Brain microvascular endothelial cell (primary cell): ENCODE results near the gene TPRN.

Experiments used
- DNase-seq: peaks from one replicate; pipeline ENCODE4 v3.0.0-alpha.2; 2020
- H3K27ac ChIP-seq: fragments of 250-450 bp; sonication (Bioruptor Pico); 2 replicates; pipeline ENCODE4 v1.5.1; 2020; ENCODE audit warnings: mild to moderate bottlenecking, moderate library complexity
- H3K27me3 ChIP-seq: fragments of 250-450 bp; sonication (Bioruptor Pico); replicated peaks from 2 replicates; pipeline ENCODE4 v1.5.1; 2020; ENCODE audit warnings: mild to moderate bottlenecking
- H3K36me3 ChIP-seq: fragments of 250-450 bp; sonication (Bioruptor Pico); replicated peaks from 2 replicates; pipeline ENCODE4 v1.5.1; 2020; ENCODE audit warnings: mild to moderate bottlenecking
- H3K4me3 ChIP-seq: 2 replicates; pipeline ENCODE4 v1.5.1; 2011; ENCODE audit warnings: low read depth, mild to moderate bottlenecking, control low read depth, low read length, moderate library complexity
- CTCF ChIP-seq: IDR thresholded peaks from 2 replicates; pipeline ENCODE4 v1.5.1; 2011; ENCODE audit warnings: low read depth, mild to moderate bottlenecking, moderate library complexity, low read length, control low read depth, inconsistent platforms; ENCODE audit errors: missing control alignments
- in situ Hi-C: cut with HindIII; loops from 2 replicates; pipeline ENCODE4 v1.10.0; 2017; ENCODE audit warnings: low sequenced_read_pairs, low pct_ligation_motif_present

The TPRN gene

GRCh38 chr9:137213160-137214060 is 12.9 kb upstream of the TPRN start:
- no peak overlapping the region for H3K27ac ChIP-seq

GRCh38 chr9:137212520-137212919 is 12.0 kb upstream of the TPRN start:
- Histone ChIP-seq H3K27ac (no peak overlapping the region), H3K36me3 (peaks cover 2% of the 10 kb centered on the region), H3K4me3 (no peak overlapping the region), H3K27me3 (no peaks in the 10 kb centered on the region)
- peak; percentile 15 for TF ChIP-seq CTCF
- no peak for DNase-seq
- in situ Hi-C loops: no loop called here

More at GRCh38 chr9:137213160-137214060, 12.9 kb upstream of the TPRN start:
- no peak for DNase-seq
- in situ Hi-C loops: no loop called here
- Histone ChIP-seq H3K4me3 (no peak overlapping the region), H3K36me3 (peaks cover 2% of the 10 kb centered on the region), H3K27me3 (no peaks in the 10 kb centered on the region)
- TF ChIP-seq CTCF: peak; percentile 46

- TF ChIP-seq CTCF: no peak
- in situ Hi-C loops: no loop called here
- no peaks in the 10 kb centered on the region for H3K36me3 ChIP-seq
- no peaks in the 10 kb centered on the region for H3K27me3 ChIP-seq
- H3K27ac ChIP-seq: no peak overlapping the region
- DNase-seq: no peak
- no peak overlapping the region for H3K4me3 ChIP-seq
These were observed 11.0 kb upstream of the TPRN start for GRCh38 chr9:137211532-137211931.

- in situ Hi-C loops: no loop called here
- peak overlapping the region; percentile 90 for H3K4me3 ChIP-seq
- no peaks in the 10 kb centered on the region for H3K27me3 ChIP-seq
- no peak overlapping the region for H3K27ac ChIP-seq
- TF ChIP-seq CTCF: no peak
- H3K36me3 ChIP-seq: no peaks in the 10 kb centered on the region
- DNase-seq: no peak
These were observed 6.1 kb upstream of the TPRN start for GRCh38 chr9:137206602-137207001.

- H3K36me3 ChIP-seq: no peaks in the 10 kb centered on the region
- H3K4me3 ChIP-seq: peak within 1 kb of the TSS; percentile 90
- in situ Hi-C loops: no loop called here
- peak; percentile 71 for DNase-seq
- no peak for TF ChIP-seq CTCF
- H3K27ac ChIP-seq: peak within 1 kb of the TSS; percentile 73
- H3K27me3 ChIP-seq: no peaks in the 10 kb centered on the region
These were observed 4.9 kb upstream of the TPRN start, which contains the start of the genes NDOR1 and TMEM203 for GRCh38 chr9:137205126-137206069. Gene NDOR1, plus strand, starts transcription at chr9:137205700. Its CDS starts 78 bp downstream, at chr9:137205778. Gene TMEM203, minus strand, starts transcription at chr9:137205648. Its CDS starts 234 bp downstream, at chr9:137205414.
